ENCODE measurements around the gene CDK17. TPM values are rescaled to one million over a fixed set of nuclear protein-coding genes. Genes with fewer than 3 reads are reported as not detected.

Gene CDK17
- polyA plus RNA-seq, 1 of the 3 experiments (the other 2 are of a cell fraction), result 11.7 TPM

- ChIA-PET CTCF (interaction anchor here (1.1 kb wide), 1 partner anchor 10 kb away, joined by 3 read pairs; no protein-coding TSS in a partner anchor), POLR2A (no interaction called here)
- TF ChIP-seq REST (IDR thresholded peaks at IDR 0.05; ENCODE audit: low read depth, low read length), result no peak
- TF ChIP-seq EZH2phosphoT487 (IDR thresholded peaks at IDR 0.05; ENCODE audit: borderline replicate concordance, low read depth), result no peak
- TF ChIP-seq RXRA (IDR thresholded peaks at IDR 0.05; ENCODE audit: borderline replicate concordance, low read depth), result no peak
- TF ChIP-seq GATA2 (CRISPR knock-in tag; IDR thresholded peaks at IDR 0.05), result no peak
- no peak for TF ChIP-seq TEAD4 (IDR thresholded peaks at IDR 0.05; ENCODE audit: borderline replicate concordance, insufficient read depth)
- TF ChIP-seq MAX (IDR thresholded peaks at IDR 0.05; ENCODE audit: low read depth), result no peak
- no peak for TF ChIP-seq ZBTB33 (IDR thresholded peaks at IDR 0.05; ENCODE audit: borderline replicate concordance, low read depth)
- TF ChIP-seq USF1 (IDR thresholded peaks at IDR 0.05; ENCODE audit: borderline replicate concordance, low read depth), result no peak
- TF ChIP-seq TCF12 (IDR thresholded peaks at IDR 0.05), result no peak
Measured at GRCh38 chr12:96336489-96336888, 63.8 kb downstream of the CDK17 start.

GRCh38 chr12:96335270-96335669 lies 65.0 kb downstream of the CDK17 start:
- Histone ChIP-seq H3F3A (replicated peaks; ENCODE audit: insufficient read depth) (peaks cover 4% of the 10 kb centered on the region), H2AFZ (ENCODE audit: low read depth) (no peak overlapping the region), H3K27ac (ENCODE audit: low read depth in 2 of 2, low read length in 1 of 2) (no peak overlapping the region), H3K9me3 (peaks cover 11% of the 10 kb centered on the region; the same call in 1 of the 2 replicates), H3K4me1 (ENCODE audit: control insufficient read depth in 1 of 2, insufficient read depth in 2 of 2, low read depth in 1 of 2, low read length in 1 of 2) (no peaks in the 10 kb centered on the region), H3K4me2 (no peak overlapping the region), H3K9me2 (no peaks in the 10 kb centered on the region), H3K27me3 (ENCODE audit: insufficient read depth) (no peaks in the 10 kb centered on the region), H3K9ac (no peak overlapping the region), H3K4me3 (ENCODE audit: low read depth in 2 of 2, low read length in 1 of 2) (no peak overlapping the region), H4K20me1 (ENCODE audit: insufficient read depth) (no peaks in the 10 kb centered on the region; the same call in 1 of the 2 replicates), H3K36me3 (replicated peaks in 1 of 2; ENCODE audit: control insufficient read depth in 1 of 2, insufficient read depth in 2 of 2, low read length in 1 of 2) (peaks cover 0 to 41% of the 10 kb centered on the region in 2 experiments), H3K79me2 (ENCODE audit: insufficient read depth) (peaks cover 99% of the 10 kb centered on the region)
- TF ChIP-seq MXI1 (IDR thresholded peaks at IDR 0.05; ENCODE audit: low read depth, low read length) (no peak), YY1 (IDR thresholded peaks at IDR 0.05; ENCODE audit: low read depth) (no peak), RFX5 (IDR thresholded peaks at IDR 0.05; ENCODE audit: low read length) (no peak), TCF12 (IDR thresholded peaks at IDR 0.05) (no peak), MAX (IDR thresholded peaks at IDR 0.05; ENCODE audit: low read depth) (no peak), RAD21 (IDR thresholded peaks at IDR 0.05; ENCODE audit: low read length) (no peak)
- whole genome bisulfite sequencing (ENCODE audit: low lambda C conversion rate), result 94% methylated on average over 5 of the region's 5 CpGs
- POLR2A ChIA-PET, result no interaction called here
- CTCF ChIA-PET, result no interaction called here
- DNase-seq, result no peak

More at GRCh38 chr12:96336489-96336888, 63.8 kb downstream of the CDK17 start:
- Histone ChIP-seq H3K4me1 (ENCODE audit: control insufficient read depth in 1 of 2, insufficient read depth in 2 of 2, low read depth in 1 of 2, low read length in 1 of 2) (no peaks in the 10 kb centered on the region), H3F3A (replicated peaks; ENCODE audit: insufficient read depth) (peaks cover 4% of the 10 kb centered on the region), H3K36me3 (replicated peaks in 1 of 2; ENCODE audit: control insufficient read depth in 1 of 2, insufficient read depth in 2 of 2, low read length in 1 of 2) (peaks cover 0 to 36% of the 10 kb centered on the region in 2 experiments), H4K20me1 (ENCODE audit: insufficient read depth) (peaks cover 7% of the 10 kb centered on the region), H3K4me2 (no peak overlapping the region), H3K79me2 (ENCODE audit: insufficient read depth) (peaks cover 99% of the 10 kb centered on the region), H2AFZ (ENCODE audit: low read depth) (no peak overlapping the region), H3K9me2 (no peaks in the 10 kb centered on the region), H3K27ac (ENCODE audit: low read depth in 2 of 2, low read length in 1 of 2) (no peak overlapping the region), H3K9me3 (peaks cover 11% of the 10 kb centered on the region; the same call in 1 of the 2 replicates), H3K4me3 (ENCODE audit: low read depth in 2 of 2, low read length in 1 of 2) (no peak overlapping the region), H3K9ac (no peak overlapping the region), H3K27me3 (ENCODE audit: insufficient read depth) (no peaks in the 10 kb centered on the region)
- WGBS (ENCODE audit: low lambda C conversion rate), result 92% methylated on average over 4 of the region's 4 CpGs
- DNase-seq, result no peak
